GM10266 (cell line): Measurements from ENCODE around the gene ATP2B2.

Experiments used
- DNase-seq: peaks from one replicate; pipeline ENCODE4 v3.0.0; 2012; ENCODE audit errors: extremely low spot score
- TF ChIP-seq, protein P1 (sequence below): IDR thresholded peaks from 2 replicates; pipeline ENCODE4 v1.5.1; 2012; ENCODE audit warnings: mild to moderate bottlenecking, low read depth; ENCODE audit not compliant: control insufficient read depth, insufficient read depth; ENCODE audit errors: missing control alignments

ATP2B2 gene

GRCh38 chr3:10483364-10483675, 22.1 kb downstream of the ATP2B2 start:
- DNase-seq, result no peak
- TF ChIP-seq, protein P1, sequence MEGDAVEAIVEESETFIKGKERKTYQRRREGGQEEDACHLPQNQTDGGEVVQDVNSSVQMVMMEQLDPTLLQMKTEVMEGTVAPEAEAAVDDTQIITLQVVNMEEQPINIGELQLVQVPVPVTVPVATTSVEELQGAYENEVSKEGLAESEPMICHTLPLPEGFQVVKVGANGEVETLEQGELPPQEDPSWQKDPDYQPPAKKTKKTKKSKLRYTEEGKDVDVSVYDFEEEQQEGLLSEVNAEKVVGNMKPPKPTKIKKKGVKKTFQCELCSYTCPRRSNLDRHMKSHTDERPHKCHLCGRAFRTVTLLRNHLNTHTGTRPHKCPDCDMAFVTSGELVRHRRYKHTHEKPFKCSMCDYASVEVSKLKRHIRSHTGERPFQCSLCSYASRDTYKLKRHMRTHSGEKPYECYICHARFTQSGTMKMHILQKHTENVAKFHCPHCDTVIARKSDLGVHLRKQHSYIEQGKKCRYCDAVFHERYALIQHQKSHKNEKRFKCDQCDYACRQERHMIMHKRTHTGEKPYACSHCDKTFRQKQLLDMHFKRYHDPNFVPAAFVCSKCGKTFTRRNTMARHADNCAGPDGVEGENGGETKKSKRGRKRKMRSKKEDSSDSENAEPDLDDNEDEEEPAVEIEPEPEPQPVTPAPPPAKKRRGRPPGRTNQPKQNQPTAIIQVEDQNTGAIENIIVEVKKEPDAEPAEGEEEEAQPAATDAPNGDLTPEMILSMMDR, result no peak

DNA sequence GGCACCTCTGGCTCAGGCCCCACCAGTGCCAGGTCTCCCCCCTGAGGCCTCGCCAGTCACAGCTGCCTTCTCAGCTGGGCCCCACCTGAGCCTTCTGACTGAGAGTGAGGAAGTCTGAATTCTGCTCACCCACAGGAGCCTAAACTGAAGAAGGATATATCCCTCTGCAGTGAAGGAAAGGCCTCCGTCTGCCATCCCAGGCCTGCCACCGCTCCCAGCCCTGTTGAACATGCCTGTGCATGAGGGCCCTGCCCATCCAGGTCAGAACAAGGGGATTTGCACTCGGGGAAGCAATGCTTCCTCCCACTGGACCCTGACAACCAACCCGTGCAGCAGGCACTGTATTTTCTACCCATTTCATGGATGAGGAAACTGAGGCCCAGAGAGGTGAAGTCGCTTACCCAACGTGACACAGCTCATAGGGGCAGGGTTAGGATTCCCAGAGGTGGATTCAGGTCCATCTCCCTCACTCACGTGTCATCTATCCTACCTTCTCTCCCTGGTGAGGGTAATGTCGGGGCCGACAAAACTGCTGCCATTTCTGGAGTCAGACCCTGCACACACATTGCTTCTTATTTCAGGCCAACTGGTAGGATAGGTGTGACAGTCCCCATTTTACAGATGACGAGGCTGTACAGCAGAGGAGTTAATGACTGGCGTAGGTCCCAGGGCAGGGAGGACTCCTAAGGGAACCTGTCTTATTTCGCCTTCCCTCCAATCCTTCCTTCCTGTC, 22.6 kb downstream of the ATP2B2 start:
- TF ChIP-seq, protein P1, result no peak
- DNase-seq, result no peak

- TF ChIP-seq, protein P1, result no peak
- no peak for DNase-seq
Measured at GRCh38 chr3:10480871-10481378, 24.5 kb downstream of the ATP2B2 start.

DNA sequence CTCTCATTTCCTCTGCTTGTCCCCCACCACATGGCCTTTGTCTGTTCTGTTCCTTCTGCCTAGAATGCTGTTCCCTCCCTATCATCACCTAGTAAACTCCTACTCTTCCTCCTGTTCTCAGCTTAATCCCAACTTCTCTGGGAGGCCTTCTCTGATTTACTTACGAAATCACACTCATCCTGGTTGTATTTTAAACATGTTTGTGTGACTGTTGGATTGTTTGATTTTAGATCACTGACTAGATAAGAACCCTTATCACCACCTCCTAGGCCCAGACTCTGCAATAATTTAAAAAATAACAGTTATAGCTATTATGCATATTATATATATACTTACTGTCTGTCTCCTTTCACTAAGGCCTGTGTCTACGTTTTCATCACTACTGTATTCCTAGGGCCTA, 26.1 kb downstream of the ATP2B2 start:
- TF ChIP-seq, protein P1, result no peak
- DNase-seq, result no peak

GRCh38 chr3:10475983-10476382, 29.4 kb downstream of the ATP2B2 start:
- DNase-seq, result no peak
- TF ChIP-seq, protein P1, result no peak

- DNase-seq, result peak; percentile 47
Measured at GRCh38 chr3:10474847-10475246, 30.5 kb downstream of the ATP2B2 start.

DNA sequence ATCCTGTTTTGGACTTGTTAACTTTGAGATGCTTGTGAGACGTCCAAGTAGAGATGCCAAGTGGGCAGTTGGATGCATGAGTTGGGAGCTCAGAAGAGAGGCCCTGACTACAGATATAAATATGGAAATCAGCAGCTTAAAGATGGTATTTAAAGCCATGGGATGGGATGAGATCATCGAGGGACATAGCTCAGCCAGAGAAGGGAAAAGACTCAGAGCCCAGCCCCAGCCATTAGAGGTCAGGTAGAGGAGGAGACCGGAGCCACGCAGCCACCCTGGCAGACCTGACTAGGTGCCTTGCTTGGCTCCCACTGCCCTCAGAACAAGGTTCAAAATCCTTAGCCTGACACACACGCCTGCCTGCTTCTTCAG, 31.1 kb downstream of the ATP2B2 start:
- DNase-seq, result no peak
- TF ChIP-seq, protein P1, result no peak

More at GRCh38 chr3:10474847-10475246, 30.5 kb downstream of the ATP2B2 start:
- TF ChIP-seq, protein P1, result peak; percentile 26
